Measurements from ENCODE around the gene TAF6.
A peak's percentile ranks its signal among the peaks of the same experiment; 100 is the strongest.
"Not testable (repeated sequence)": the region's sequence is repeated elsewhere in the genome, so short reads cannot be mapped to it uniquely, and the experiment has no call there.

Gene TAF6

DNA sequence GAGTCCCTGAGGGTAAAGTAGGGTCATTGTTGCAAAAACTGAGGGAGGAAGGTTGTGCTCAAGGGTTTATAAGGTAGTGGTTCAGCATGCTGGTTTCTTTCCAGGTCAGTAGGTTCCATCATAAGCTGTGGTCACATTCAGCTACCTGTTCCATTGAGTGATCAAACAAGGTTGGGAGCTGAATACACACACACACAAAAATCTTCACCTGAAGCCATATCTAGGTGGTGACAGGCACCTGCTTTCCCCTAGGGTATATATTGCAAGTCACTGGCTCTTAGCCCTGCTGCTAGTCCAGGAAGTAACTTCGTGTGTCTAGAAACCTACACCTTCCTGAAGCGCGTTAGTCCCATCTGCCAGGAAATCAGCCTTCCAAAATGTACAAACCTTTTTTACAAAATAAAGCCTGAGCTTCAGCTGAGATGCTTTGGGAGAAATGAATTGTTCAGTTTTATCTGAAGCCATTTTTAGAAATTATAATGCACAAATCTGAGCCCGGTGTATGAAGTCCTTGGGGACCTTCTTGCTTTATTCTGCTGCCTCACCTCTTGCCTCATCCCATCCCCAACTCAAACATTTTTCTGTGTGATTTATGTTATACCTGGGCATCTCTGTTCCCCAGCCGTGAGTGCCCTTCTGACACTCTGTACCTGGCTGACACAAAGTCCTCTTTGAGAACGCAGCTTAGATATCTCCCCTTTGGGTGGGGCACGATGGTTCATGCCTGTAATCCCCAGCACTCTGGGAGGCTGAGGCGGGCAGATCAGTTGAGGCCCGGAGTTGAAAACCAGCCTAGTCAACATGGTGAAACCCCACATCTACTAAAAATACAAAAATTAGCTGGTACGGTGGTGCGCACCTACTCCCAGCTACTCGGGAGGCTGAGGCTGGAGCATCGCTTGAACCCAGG, 18.9 kb upstream of the TAF6 start:
- Histone ChIP-seq H3K36me3 (ENCODE audit: insufficient read depth, low read length) (no peaks in the 10 kb centered on the region), H3K4me1 (ENCODE audit: insufficient read depth, low read length) (0 out of 2 replicates have a peak, but pooled peaks cover under 1% of the 10 kb centered on the region)

DNA sequence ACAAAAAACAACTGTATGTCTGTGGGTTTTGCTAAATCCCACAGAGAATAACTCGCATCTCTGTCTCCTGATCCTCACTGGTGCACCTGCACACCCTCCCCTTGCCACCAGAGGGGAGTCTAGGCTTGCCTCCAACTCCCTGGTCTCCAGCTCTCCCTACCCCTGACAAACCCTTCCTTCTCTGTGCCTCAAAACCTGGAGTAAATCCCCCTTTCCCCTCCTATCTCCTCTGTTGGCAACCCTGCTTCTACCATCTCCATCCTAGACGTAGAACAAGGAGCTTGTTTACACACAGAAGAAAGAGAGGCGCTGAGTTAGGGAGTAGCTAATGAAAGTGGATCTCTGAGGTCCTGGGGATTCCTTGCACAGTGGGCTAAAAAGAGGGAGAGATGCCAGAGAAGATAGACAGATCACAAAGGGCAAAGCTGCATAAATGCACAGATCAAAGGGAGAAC, 13.6 kb upstream of the TAF6 start:
- Histone ChIP-seq H3K4me1 (ENCODE audit: insufficient read depth, low read length) (0 out of 2 replicates have a peak, but pooled peaks cover 7% of the 10 kb centered on the region), H3K36me3 (ENCODE audit: insufficient read depth, low read length) (no peaks in the 10 kb centered on the region), H3K9me3 (ENCODE audit: control insufficient read depth, insufficient read depth, low read length) (no peaks in the 10 kb centered on the region), H3K9ac (ENCODE audit: low read depth, low read length) (no peak overlapping the region)

More for the DNA sequence above, 18.9 kb upstream of the TAF6 start:
- no peaks in the 10 kb centered on the region for H3K9me3 ChIP-seq (ENCODE audit: control insufficient read depth, insufficient read depth, low read length)
- no peak overlapping the region for H3K9ac ChIP-seq (ENCODE audit: low read depth, low read length)

DNA sequence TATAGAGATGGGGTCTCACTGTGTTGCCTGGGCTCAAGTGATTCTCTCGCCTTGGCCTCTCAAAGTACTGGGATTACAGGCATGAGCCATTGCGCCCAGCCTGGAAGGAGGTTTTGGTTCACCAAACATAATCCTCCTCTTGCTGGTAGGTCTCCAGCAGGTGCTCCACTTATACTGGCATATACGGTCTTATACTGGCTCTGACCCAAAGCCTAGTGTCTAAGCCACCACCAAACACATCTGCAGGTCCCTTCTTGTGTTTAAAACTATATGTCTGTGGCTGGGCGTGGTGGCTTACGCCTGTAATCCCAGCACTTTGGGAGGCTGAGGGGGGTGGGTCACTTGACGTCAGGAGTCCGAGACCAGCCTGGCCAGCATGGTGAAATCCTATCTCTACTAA, 13.0 kb upstream of the TAF6 start:
- H3K36me3 ChIP-seq (ENCODE audit: insufficient read depth, low read length), result no peaks in the 10 kb centered on the region
- no peaks in the 10 kb centered on the region for H3K9me3 ChIP-seq (ENCODE audit: control insufficient read depth, insufficient read depth, low read length)
- H3K4me1 ChIP-seq (ENCODE audit: insufficient read depth, low read length), result 0 out of 2 replicates have a peak, but pooled peaks cover 7% of the 10 kb centered on the region
- H3K9ac ChIP-seq (ENCODE audit: low read depth, low read length), result no peak overlapping the region

DNA sequence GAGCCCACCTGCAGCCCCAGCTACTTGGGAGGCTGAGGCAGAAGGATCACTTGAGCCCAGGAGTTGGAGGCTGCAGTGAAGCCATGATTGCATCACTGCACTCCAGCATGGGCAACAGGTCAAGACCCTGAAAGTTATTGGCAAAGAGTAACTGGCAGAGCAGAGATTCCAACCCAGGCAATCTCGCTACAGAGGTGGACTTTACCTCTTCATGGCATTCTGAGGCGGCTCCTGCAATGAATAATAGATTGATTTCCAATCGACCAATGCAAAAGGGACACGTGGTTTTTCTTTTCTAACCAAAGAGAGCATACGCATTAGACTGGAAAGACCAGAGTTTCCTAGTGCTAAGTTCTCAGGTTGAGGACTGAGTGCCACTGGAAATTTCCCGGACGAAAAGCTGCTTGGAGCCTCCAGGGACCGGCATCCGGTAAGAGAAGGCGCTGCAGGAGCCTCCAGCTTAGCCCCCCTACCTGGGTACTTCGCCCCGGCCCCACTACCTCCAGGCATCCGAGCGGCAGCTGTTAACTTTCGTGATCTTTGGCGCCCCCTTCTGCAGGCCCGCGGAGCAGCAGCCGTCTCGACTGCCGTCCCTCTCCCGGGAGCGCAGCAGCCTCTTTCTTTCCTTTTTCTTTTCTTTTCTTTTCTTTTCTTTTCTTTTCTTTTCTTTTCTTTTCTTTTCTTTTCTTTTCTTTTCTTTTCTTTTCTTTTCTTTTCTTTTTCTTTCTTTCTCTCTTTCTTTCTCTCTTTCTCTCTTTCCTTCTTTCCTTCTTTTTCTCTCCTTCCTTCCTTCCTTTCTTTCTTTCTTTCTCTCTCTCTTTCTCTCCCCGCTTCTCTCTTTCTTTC, 11.7 kb upstream of the TAF6 start:
- H3K9ac ChIP-seq (ENCODE audit: low read depth, low read length), result peak overlapping the region; percentile 14; the same call in 1 of the 2 replicates
- H3K36me3 ChIP-seq (ENCODE audit: insufficient read depth, low read length), result no peaks in the 10 kb centered on the region
- no peaks in the 10 kb centered on the region for H3K9me3 ChIP-seq (ENCODE audit: control insufficient read depth, insufficient read depth, low read length)
- H3K4me1 ChIP-seq (ENCODE audit: insufficient read depth, low read length), result 0 out of 2 replicates have a peak, but pooled peaks cover 7% of the 10 kb centered on the region

DNA sequence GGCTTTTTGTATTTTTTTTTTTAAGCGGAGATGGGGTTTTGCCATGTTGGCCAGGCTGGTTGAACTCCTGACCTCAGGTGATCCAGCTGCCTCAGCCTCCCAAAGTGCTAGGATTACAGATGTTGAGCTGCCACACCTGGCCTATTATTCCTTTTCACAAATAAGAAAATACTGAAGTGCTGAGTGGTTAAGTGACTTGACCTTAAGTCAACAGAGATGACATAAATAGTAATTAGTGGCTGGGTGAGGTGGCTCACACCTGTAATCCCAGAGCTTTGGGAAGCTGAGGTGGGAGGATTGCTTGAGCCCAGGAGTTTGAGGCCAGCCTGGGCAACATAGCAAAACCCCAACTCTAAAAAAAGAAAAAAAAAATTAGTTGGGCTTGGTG, 11.1 kb upstream of the TAF6 start:
- H3K9me3 ChIP-seq (ENCODE audit: control insufficient read depth, insufficient read depth, low read length); H3K9ac ChIP-seq (ENCODE audit: low read depth, low read length); H3K36me3 ChIP-seq (ENCODE audit: insufficient read depth, low read length); H3K4me1 ChIP-seq (ENCODE audit: insufficient read depth, low read length): not testable (repeated sequence)

DNA sequence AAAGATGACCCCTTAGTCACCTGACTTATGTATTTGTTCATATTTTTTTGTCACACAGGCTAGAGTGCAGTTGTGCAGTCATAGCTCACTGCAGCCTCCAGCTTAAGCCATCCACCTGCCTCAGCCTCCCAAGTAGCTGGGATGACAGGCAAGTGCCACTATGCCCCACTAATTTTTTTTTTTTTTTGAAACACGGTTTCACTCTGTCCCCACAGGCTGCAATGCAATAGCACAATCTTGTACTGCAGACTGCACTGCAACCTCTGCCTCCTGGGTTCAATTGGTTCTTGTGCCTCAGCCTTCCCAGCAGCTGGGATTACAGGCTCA, 9.4 kb upstream of the TAF6 start:
- H3K9ac ChIP-seq (ENCODE audit: low read depth, low read length), result no peak overlapping the region
- no peaks in the 10 kb centered on the region for H3K9me3 ChIP-seq (ENCODE audit: control insufficient read depth, insufficient read depth, low read length)
- H3K36me3 ChIP-seq (ENCODE audit: insufficient read depth, low read length), result no peaks in the 10 kb centered on the region
- 0 out of 2 replicates have a peak, but pooled peaks cover 7% of the 10 kb centered on the region for H3K4me1 ChIP-seq (ENCODE audit: insufficient read depth, low read length)

DNA sequence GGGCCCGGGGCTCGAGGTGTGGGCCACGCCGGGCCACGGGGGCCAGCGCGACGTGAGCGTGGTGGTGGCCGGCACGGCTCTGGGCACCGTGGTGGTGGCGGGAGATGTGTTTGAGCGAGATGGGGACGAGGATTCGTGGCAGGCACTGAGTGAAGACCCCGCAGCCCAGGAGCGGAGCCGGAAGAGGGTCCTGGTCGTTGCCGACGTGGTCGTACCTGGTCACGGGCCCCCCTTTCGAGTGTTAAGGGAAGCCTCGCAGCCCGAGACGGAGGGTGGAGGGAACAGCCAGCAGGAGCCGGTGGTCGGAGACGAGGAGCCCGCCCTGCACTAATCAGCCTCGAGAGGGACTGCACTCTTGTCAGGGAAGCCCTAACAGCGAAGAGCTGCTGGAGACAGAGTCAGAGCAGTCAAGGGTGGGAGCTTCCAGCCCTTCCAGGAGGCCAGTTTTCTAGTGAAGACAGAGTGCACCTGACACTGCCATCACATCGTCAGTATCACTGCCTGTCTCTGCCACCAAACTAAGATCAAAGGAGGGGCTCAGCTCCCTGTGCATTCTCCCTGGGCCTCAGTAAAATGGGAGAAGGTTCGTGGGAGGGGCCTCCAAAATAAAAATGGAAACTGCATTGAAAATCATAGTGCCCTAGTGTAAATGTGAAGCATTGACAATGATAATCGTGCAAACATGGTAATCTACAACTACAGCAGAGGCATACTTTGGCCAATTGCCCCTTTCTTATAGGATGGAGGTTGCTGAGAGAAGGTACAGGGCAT, 8.9 kb upstream of the TAF6 start:
- Histone ChIP-seq H3K36me3 (ENCODE audit: insufficient read depth, low read length) (no peaks in the 10 kb centered on the region), H3K9me3 (ENCODE audit: control insufficient read depth, insufficient read depth, low read length) (no peaks in the 10 kb centered on the region)

DNA sequence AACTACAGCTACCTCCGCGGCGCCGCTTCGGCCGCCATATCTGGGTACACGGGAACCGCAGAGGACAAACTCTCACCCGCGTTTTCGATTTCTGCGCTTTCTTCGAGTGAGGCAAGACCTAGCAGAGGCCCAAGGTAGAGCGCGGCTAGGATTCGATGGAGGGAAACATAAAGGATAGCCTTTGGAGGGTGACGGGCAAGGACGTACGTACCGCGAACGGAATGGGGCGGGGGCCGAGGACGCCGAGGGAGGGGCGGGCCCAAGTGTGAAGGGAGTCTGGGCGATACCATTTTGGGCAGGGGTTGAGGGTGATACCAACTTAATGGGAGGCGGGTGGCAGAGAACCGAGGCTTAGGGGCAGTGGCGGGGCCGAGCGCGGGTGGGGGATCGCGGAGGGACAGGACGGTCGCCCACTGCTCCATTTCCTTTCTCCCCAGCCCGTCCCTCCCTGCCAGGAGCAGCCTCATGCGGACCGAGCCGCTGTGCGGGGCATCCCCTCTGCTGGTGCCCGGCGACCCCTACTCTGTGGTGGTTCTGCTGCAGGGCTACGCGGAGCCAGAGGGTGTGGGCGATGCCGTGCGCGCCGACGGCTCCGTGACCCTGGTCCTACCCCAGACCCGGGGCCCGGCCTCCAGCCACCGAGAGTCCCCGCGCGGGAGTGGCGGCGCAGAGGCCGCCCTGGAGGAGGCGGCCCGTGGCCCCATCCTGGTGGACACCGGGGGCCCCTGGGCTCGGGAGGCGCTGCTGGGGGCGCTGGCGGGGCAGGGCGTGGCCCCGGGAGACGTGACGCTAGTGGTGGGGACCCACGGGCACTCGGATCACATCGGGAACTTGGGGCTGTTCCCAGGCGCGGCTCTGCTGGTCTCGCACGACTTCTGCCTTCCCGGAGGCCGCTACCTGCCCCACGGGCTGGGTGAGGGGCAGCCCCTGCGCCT, 8.0 kb upstream of the TAF6 start, which contains the start of gene MBLAC1:
Gene MBLAC1 (plus strand): TSS at position 37 of the 935 bp plus-strand sequence. CDS start 429 bp downstream, at position 466.
- no peaks in the 10 kb centered on the region for H3K9me3 ChIP-seq (ENCODE audit: control insufficient read depth, insufficient read depth, low read length)
- 0 out of 2 replicates have a peak, but pooled peaks cover 7% of the 10 kb centered on the region for H3K4me1 ChIP-seq (ENCODE audit: insufficient read depth, low read length)
- no peaks in the 10 kb centered on the region for H3K36me3 ChIP-seq (ENCODE audit: insufficient read depth, low read length)
- H3K9ac ChIP-seq (ENCODE audit: low read depth, low read length), result peak within 1 kb of the TSS; percentile 88

More for the DNA sequence above, 8.9 kb upstream of the TAF6 start:
- Histone ChIP-seq H3K9ac (ENCODE audit: low read depth, low read length) (peak overlapping the region; percentile 88), H3K4me1 (ENCODE audit: insufficient read depth, low read length) (0 out of 2 replicates have a peak, but pooled peaks cover 7% of the 10 kb centered on the region)

DNA sequence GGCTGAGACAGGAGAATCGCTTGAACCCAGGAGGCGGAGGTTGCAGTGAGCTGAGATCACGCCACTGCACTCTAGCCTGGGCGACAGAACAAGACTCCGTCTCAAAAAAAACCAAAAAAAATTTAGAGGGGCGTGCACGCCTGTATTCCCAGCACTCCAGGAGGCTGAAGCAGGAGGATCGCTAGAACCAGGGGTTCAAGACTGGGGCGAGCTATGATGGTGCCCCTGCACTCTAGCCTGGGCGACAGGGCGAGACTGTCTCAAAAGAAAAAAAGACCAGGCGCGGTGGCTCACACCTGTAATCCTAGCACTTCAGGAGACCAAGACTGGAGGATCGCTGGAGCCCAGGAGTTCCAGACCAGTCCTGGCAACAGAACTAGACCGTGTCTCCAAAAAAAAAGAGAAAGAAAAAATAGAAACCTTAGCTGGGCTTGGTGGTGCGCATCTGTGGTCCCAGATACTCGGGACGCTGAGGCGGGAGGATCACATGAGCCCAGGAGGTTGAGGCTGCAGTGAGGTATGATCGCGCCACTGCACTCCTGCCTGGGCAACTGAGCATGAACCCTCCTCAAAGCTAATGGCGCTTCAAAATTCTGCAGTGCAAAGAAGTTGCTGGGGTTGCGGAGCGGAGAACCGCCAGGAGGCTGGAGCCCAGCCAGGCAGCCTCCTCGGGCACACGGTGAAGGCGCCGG, 7.2 kb upstream of the TAF6 start:
- no peaks in the 10 kb centered on the region for H3K9me3 ChIP-seq (ENCODE audit: control insufficient read depth, insufficient read depth, low read length)
- no peaks in the 10 kb centered on the region for H3K36me3 ChIP-seq (ENCODE audit: insufficient read depth, low read length)
- H3K4me1 ChIP-seq (ENCODE audit: insufficient read depth, low read length), result 0 out of 2 replicates have a peak, but pooled peaks cover 10% of the 10 kb centered on the region
- peak overlapping the region; percentile 88 for H3K9ac ChIP-seq (ENCODE audit: low read depth, low read length)

DNA sequence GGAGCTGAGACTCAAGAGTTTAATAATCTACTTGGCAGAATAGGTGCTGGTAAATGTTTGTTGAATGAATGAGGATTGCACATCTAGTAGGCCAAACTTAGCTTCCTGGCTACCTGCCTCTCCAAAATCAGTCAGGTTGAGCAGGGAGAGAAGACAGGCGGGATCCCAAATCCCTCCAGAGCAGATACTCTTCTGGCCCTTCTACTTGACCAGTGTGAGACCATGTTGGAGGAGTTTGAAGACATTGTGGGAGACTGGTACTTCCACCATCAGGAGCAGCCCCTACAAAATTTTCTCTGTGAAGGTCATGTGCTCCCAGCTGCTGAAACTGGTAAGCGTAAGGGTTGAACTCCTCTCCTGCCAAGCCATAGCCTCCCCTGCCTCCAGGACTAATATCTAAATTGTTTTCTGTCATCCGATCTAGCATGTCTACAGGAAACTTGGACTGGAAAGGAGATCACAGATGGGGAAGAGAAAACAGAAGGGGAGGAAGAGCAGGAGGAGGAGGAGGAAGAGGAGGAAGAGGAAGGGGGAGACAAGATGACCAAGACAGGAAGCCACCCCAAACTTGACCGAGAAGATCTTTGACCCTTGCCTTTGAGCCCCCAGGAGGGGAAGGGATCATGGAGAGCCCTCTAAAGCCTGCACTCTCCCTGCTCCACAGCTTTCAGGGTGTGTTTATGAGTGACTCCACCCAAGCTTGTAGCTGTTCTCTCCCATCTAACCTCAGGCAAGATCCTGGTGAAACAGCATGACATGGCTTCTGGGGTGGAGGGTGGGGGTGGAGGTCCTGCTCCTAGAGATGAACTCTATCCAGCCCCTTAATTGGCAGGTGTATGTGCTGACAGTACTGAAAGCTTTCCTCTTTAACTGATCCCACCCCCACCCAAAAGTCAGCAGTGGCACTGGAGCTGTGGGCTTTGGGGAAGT, 5.4 kb upstream of the TAF6 start:
- peaks cover 15% of the 10 kb centered on the region; the same call in 1 of the 2 replicates for H3K4me1 ChIP-seq (ENCODE audit: insufficient read depth, low read length)
- H3K36me3 ChIP-seq (ENCODE audit: insufficient read depth, low read length), result no peaks in the 10 kb centered on the region
- H3K9me3 ChIP-seq (ENCODE audit: control insufficient read depth, insufficient read depth, low read length), result no peaks in the 10 kb centered on the region
- H3K9ac ChIP-seq (ENCODE audit: low read depth, low read length), result no peak overlapping the region

DNA sequence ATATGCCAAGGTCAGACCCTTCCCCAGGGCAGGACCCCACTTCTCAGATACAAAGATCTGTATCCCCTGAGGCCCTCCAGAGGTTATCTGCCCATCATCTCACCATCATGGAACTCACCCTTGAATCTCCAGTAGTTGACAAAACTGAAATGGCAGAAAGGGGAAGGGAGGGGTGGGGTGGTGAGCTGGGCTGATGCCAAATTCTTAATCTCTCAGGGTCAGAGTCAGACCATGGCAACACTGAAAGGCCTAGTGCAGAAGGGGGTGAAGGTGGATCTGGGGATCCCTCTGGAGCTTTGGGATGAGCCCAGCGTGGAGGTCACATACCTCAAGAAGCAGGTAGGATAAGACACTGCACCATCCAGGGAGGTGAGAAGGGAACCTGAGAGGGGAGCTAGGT, 3.4 kb upstream of the TAF6 start:
- Histone ChIP-seq H3K9me3 (ENCODE audit: control insufficient read depth, insufficient read depth, low read length) (no peaks in the 10 kb centered on the region), H3K4me1 (ENCODE audit: insufficient read depth, low read length) (peaks cover 11% of the 10 kb centered on the region; the same call in 1 of the 2 replicates), H3K9ac (ENCODE audit: low read depth, low read length) (no peak overlapping the region)

DNA sequence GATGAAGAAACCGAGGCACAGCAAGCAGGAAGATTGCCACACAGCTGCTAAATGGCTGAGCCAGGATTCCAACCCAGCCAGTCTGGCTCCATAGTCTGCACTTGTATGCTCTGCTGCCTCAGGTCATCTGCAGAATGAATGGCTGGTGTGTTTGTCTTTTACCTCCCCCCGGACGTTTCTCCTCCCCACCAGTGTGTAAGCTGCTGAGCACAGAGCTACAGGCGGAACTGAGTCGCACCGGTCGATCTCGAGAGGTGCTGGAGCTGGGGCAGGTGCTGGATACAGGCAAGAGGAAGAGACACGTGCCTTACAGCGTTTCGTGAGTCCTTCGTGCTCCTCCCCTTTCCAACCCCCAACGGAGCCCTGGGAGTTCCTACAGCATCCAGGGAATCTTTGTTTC, 2.9 kb upstream of the TAF6 start:
- no peak overlapping the region for H3K9ac ChIP-seq (ENCODE audit: low read depth, low read length)
- H3K4me1 ChIP-seq (ENCODE audit: insufficient read depth, low read length), result peaks cover 11% of the 10 kb centered on the region; the same call in 1 of the 2 replicates
- no peaks in the 10 kb centered on the region for H3K9me3 ChIP-seq (ENCODE audit: control insufficient read depth, insufficient read depth, low read length)
- H3K36me3 ChIP-seq (ENCODE audit: insufficient read depth, low read length), result no peaks in the 10 kb centered on the region

More for the DNA sequence above, 3.4 kb upstream of the TAF6 start:
- no peaks in the 10 kb centered on the region for H3K36me3 ChIP-seq (ENCODE audit: insufficient read depth, low read length)

All from ES-I3 (cell line).